Parathyroid adenoma (tissue), 2 donors: ENCODE measurements around the gene RBM39.

Experiments used
- H2AFZ ChIP-seq: fragments of 300-600 bp; sonication (generic); one replicate; pipeline ENCODE4 v1.7.0; 2017; ENCODE audit warnings: antibody characterized with exemption, mild to moderate bottlenecking
- H3K27ac ChIP-seq: fragments of 300-600 bp; sonication (generic); one replicate; pipeline ENCODE4 v1.7.0; 2017
- H3K27me3 ChIP-seq: fragments of 300-600 bp; sonication (generic); one replicate; pipeline ENCODE4 v1.7.0; 2017; ENCODE audit warnings: low read length; ENCODE audit not compliant: control insufficient read depth, insufficient read depth
- H3K36me3 ChIP-seq: fragments of 300-600 bp; sonication (generic); one replicate; pipeline ENCODE4 v1.7.0; 2017; ENCODE audit warnings: low read length; ENCODE audit not compliant: control insufficient read depth, insufficient read depth
- H3K4me1 ChIP-seq: fragments of 300-600 bp; sonication (generic); one replicate; pipeline ENCODE4 v1.7.0; 2017; ENCODE audit warnings: control low read depth
- H3K4me2 ChIP-seq: fragments of 300-600 bp; sonication (generic); one replicate; pipeline ENCODE4 v1.7.0; 2017; ENCODE audit warnings: low read length
- H3K4me3 ChIP-seq: fragments of 300-600 bp; sonication (generic); one replicate; pipeline ENCODE4 v1.7.0; 2017; ENCODE audit warnings: low read depth, low read length
- H3K79me2 ChIP-seq: fragments of 300-600 bp; sonication (generic); one replicate; pipeline ENCODE4 v1.7.0; 2017; ENCODE audit warnings: control low read depth
- H3K9ac ChIP-seq: fragments of 300-600 bp; sonication (generic); one replicate; pipeline ENCODE4 v1.7.0; 2017; ENCODE audit warnings: mild to moderate bottlenecking
- H3K9me3 ChIP-seq: fragments of 300-600 bp; sonication (generic); one replicate; pipeline ENCODE4 v1.7.0; 2017; ENCODE audit warnings: low read length; ENCODE audit not compliant: control insufficient read depth
- TF ChIP-seq, protein P1 (sequence below): fragments of 300-600 bp; sonication (generic); IDR thresholded peaks from one replicate; pipeline ENCODE4 v1.7.0; 2017; ENCODE audit warnings: antibody characterized with exemption, mild to moderate bottlenecking
- donor health status: primary hyperparathyroidism.

Gene RBM39

DNA sequence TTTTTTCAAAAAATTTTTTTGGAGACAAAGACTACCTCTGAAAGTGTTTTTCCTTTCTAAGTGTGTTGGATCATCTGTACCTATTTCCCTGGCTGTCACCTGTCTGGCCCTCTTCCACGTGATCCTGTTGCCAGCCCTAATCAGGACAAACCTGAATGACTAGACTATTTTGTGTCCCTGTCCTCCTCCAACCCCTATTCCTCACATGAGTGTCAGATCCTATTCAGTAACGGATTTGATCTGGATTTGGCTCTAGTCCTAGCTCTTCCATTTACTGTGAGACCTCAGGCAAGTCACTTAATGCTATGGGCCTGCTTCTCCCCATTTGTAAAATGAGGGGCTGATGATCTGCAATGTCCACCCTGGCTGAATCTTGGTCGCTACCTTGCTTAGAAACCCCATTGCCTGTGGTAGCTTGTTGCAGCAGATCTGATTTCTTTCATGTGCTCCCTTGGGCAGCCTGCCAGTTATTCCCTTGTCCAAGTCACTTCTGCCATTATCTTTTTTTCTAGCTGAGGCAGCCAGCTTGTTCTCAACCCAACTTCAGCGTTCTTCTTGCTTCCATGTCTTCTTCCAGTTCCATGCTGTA lies 34.5 kb upstream of the RBM39 start:
- no peaks in the 10 kb centered on the region for H3K27me3 ChIP-seq
- no peaks in the 10 kb centered on the region for H3K9me3 ChIP-seq
- H3K4me2 ChIP-seq, result peak overlapping the region; percentile 28
- H3K79me2 ChIP-seq, result peaks cover 48% of the 10 kb centered on the region
- no peak overlapping the region for H3K4me3 ChIP-seq
- H2AFZ ChIP-seq, result peak overlapping the region; percentile 35
- peaks cover 24% of the 10 kb centered on the region for H3K4me1 ChIP-seq
- peak overlapping the region; percentile 58 for H3K27ac ChIP-seq
- TF ChIP-seq, protein P1, sequence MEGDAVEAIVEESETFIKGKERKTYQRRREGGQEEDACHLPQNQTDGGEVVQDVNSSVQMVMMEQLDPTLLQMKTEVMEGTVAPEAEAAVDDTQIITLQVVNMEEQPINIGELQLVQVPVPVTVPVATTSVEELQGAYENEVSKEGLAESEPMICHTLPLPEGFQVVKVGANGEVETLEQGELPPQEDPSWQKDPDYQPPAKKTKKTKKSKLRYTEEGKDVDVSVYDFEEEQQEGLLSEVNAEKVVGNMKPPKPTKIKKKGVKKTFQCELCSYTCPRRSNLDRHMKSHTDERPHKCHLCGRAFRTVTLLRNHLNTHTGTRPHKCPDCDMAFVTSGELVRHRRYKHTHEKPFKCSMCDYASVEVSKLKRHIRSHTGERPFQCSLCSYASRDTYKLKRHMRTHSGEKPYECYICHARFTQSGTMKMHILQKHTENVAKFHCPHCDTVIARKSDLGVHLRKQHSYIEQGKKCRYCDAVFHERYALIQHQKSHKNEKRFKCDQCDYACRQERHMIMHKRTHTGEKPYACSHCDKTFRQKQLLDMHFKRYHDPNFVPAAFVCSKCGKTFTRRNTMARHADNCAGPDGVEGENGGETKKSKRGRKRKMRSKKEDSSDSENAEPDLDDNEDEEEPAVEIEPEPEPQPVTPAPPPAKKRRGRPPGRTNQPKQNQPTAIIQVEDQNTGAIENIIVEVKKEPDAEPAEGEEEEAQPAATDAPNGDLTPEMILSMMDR, result no peak
- no peak overlapping the region for H3K9ac ChIP-seq
- no peaks in the 10 kb centered on the region for H3K36me3 ChIP-seq

DNA sequence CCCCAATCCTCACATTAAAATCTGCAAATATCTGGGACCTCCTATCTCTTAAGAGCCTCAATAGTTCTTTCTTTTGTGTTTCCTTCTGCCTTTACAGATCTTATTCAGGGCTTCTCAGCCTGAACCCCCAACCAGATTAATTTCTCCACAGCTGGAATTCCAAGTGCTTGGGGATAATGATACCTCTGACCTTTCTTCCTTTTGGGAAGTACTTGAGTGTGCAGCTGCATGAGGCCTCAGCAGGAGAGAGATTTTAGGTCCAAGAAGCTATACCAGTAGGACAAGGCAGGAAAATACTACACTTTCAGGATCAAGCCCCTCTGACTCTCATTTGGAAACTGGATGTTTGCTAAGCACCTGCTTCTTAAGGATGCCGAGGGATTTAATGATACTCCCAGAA lies 32.3 kb upstream of the RBM39 start:
- TF ChIP-seq, protein P1, result no peak
- H3K4me2 ChIP-seq, result no peak overlapping the region
- no peak overlapping the region for H3K27ac ChIP-seq
- H3K9me3 ChIP-seq, result no peaks in the 10 kb centered on the region
- no peak overlapping the region for H3K9ac ChIP-seq
- H3K4me1 ChIP-seq, result peaks cover 25% of the 10 kb centered on the region
- H3K36me3 ChIP-seq, result no peaks in the 10 kb centered on the region
- no peaks in the 10 kb centered on the region for H3K27me3 ChIP-seq
- peaks cover 32% of the 10 kb centered on the region for H3K79me2 ChIP-seq
- H2AFZ ChIP-seq, result no peak overlapping the region
- no peak overlapping the region for H3K4me3 ChIP-seq

DNA sequence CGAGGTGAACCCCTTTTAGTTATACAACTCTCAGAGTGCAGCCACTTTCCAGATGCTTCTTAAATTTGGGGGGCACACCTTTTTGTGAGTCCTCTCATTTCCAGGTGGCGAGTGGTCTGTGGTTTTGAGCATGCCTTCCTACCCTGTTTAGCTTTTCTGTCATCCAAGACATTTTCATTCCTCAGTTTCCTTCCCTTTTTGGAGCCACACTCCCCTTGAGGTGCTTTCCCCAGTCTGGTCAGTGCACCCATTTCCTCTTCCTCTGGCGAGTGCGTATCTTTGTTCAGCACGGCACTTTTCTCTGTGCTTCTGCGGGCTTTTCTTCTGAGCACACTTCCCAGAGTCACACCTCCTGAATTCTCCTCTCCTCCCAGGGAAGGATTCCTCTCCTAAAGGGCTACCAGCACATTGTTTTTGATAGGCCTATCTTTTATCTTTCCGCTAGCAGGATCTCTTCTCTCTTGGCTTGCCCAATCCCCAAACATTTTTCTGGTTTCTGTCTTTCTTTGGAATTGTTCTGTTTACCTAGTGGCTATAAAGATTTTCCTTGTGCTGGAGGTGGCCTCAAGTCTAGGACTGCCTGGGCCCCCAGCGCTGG lies 31.2 kb upstream of the RBM39 start:
- Histone ChIP-seq H3K27ac (peak overlapping the region; percentile 91), H3K9ac (no peak overlapping the region), H2AFZ (no peak overlapping the region), H3K27me3 (no peaks in the 10 kb centered on the region), H3K4me1 (peaks cover 37% of the 10 kb centered on the region), H3K9me3 (no peaks in the 10 kb centered on the region), H3K4me2 (peak overlapping the region; percentile 90), H3K4me3 (peak overlapping the region; percentile 90), H3K36me3 (no peaks in the 10 kb centered on the region), H3K79me2 (peaks cover 26% of the 10 kb centered on the region)
- TF ChIP-seq, protein P1, result no peak

DNA sequence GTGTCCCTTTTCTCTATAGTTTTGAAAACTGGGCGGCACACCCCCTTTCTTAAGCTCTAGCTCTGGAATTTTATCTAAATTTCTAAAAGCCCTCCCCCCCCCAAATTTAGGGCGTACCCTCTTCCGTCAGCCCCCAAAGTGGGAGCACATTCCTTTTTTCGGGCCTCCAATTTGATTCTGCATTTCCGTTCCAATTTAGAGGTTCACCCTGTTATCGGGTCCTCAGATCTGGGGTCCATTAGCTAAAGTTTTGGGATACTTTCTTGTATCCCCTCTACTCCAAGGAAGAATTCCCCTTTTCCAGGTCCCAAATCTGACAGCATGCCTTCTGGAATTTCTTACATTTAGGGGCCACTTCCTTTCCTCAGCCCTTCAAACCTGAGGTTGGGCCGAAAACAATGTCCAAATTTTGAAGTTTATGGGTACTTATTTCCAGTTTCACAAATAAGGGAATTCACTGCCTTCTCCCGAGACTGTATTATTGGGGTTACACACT lies 30.6 kb upstream of the RBM39 start:
- Histone ChIP-seq H3K9me3 (no peaks in the 10 kb centered on the region), H3K27me3 (no peaks in the 10 kb centered on the region), H3K36me3 (no peaks in the 10 kb centered on the region), H3K9ac (peak overlapping the region; percentile 49), H3K4me2 (peak overlapping the region; percentile 90), H3K4me1 (peaks cover 37% of the 10 kb centered on the region), H3K27ac (peak overlapping the region; percentile 91), H3K79me2 (peaks cover 22% of the 10 kb centered on the region), H3K4me3 (peak overlapping the region; percentile 90), H2AFZ (peak overlapping the region; percentile 66)
- TF ChIP-seq, protein P1, result no peak
